ENCODE results near the gene MYO1D. TPM values are rescaled to one million over a fixed set of nuclear protein-coding genes. Genes with fewer than 3 reads are reported as not detected.

The MYO1D gene
- total and polyA plus RNA-seq, 8 donors, result 16.7 to 43.0 (median 29.4) TPM

DNA sequence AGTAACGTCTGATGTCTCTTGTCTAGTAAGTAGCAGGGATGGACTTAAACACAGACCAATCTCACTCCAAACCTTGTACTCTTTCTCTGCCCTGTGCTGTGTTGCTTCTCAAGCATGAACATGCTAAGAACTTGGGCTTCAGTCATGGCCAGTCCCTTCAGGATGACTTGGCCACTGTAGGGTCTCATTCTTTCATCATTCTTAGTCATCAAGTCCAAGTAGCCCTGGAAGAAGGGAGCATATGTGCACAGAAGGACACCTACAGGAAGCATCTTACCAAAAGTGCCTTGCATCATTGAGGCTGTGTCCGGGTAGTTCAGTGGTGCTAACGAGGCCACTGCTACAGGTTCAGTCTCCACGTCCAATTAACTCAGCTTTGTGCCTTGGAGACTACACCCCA is 309.4 kb downstream of the MYO1D start:
- Histone ChIP-seq H3K4me3 (no peak overlapping the region), H3K27me3 (no peaks in the 10 kb centered on the region), H3K36me3 (no peaks in the 10 kb centered on the region), H3K9me3 (no peaks in the 10 kb centered on the region), H3K27ac (no peak overlapping the region), H3K4me1 (no peaks in the 10 kb centered on the region)
- no peak for DNase-seq
- intact Hi-C loops (cut with DNase I), result no loop called here
- no peak for ATAC-seq
- whole genome bisulfite sequencing, 2 donors, result 95 to 97% methylated on average over 4 of the region's 4 CpGs
- TF ChIP-seq, protein P1, sequence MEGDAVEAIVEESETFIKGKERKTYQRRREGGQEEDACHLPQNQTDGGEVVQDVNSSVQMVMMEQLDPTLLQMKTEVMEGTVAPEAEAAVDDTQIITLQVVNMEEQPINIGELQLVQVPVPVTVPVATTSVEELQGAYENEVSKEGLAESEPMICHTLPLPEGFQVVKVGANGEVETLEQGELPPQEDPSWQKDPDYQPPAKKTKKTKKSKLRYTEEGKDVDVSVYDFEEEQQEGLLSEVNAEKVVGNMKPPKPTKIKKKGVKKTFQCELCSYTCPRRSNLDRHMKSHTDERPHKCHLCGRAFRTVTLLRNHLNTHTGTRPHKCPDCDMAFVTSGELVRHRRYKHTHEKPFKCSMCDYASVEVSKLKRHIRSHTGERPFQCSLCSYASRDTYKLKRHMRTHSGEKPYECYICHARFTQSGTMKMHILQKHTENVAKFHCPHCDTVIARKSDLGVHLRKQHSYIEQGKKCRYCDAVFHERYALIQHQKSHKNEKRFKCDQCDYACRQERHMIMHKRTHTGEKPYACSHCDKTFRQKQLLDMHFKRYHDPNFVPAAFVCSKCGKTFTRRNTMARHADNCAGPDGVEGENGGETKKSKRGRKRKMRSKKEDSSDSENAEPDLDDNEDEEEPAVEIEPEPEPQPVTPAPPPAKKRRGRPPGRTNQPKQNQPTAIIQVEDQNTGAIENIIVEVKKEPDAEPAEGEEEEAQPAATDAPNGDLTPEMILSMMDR (IDR thresholded peaks at IDR 0.05), result no peak
- FAIRE-seq, result no peak

DNA sequence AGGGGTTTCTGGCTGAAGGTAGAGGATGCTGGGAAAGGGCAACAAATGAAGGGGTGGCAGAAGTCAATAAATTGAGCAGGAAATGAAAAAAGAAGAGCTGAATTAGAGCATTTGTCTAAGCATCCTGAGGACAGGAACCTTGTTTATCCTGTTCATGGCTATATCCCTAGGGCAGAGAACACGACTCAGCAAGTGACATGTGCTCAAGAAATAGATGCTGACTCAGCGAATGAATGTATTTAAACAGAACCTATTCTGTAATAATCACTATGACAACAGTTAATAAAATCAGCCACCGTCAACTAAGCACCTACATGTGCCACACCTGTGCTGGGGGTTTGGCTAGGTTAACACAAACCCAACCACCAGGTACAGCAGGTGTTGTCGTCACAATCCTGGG is 309.8 kb downstream of the MYO1D start:
- H3K36me3 ChIP-seq, result no peaks in the 10 kb centered on the region
- H3K4me1 ChIP-seq, result no peaks in the 10 kb centered on the region
- H3K27ac ChIP-seq, result no peak overlapping the region
- no peaks in the 10 kb centered on the region for H3K27me3 ChIP-seq
- intact Hi-C loops (cut with DNase I), result no loop called here
- TF ChIP-seq, protein P1 (IDR thresholded peaks at IDR 0.05), result no peak
- FAIRE-seq (no peak), DNase-seq (no peak), ATAC-seq (no peak)
- WGBS, 2 donors, result 84 to 94% methylated on average over 4 of the region's 4 CpGs
- H3K4me3 ChIP-seq, result no peak overlapping the region
- no peaks in the 10 kb centered on the region for H3K9me3 ChIP-seq

DNA sequence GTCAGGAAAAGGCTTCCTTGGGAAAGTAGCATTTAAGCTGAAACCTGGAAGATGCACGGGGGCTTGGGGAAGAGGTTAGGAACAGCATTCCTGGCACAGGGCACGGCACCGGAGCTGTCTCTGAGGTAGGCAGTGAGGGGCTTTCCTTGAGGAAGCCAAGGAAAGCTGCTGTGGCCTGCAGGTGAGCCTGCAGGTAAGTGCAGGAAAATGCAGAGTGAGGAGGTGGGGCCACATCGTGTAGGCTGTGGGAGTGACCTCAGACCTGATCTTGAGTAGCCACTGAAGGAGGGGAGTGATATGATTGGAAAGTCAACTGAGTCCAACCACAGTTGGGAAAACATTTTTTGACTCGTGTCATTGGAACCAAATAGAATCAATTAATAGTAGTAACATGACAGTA is 310.6 kb downstream of the MYO1D start:
- 85% methylated on average over 5 of the region's 5 CpGs for WGBS, 2 donors
- no peak for FAIRE-seq
- intact Hi-C loops (cut with DNase I), result no loop called here

DNA sequence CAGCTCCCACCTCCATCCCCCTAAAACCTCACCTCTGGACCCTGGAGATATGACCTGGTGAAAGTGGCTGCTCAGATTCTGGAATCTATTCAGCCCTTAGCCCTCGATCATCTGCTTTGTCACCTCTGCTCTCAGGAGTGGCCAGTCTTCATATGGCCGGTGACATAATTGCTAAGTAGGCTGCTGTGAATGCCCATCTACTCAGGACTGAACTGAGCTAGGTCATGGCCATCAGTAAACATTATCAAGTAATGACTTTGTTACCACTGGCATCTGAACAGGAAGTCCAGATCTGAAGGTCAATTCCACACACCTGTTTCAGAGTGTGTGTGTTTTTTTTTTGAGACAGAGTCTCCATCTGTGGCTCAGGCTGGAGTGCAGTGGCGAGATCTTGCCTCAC is 311.5 kb downstream of the MYO1D start:
- Histone ChIP-seq H3K4me3 (no peak overlapping the region), H3K27ac (no peak overlapping the region), H3K36me3 (no peaks in the 10 kb centered on the region), H3K4me1 (no peaks in the 10 kb centered on the region), H3K27me3 (no peaks in the 10 kb centered on the region), H3K9me3 (no peaks in the 10 kb centered on the region)
- no peak for FAIRE-seq
- WGBS, 2 donors, result 83 to 85% methylated on average over 3 of the region's 3 CpGs
- intact Hi-C loops (cut with DNase I), result no loop called here
- no peak for ATAC-seq
- TF ChIP-seq, protein P1 (IDR thresholded peaks at IDR 0.05), result no peak
- no peak for DNase-seq

More for the DNA sequence above, 310.6 kb downstream of the MYO1D start:
- Histone ChIP-seq H3K27me3 (no peaks in the 10 kb centered on the region), H3K4me3 (no peak overlapping the region), H3K36me3 (no peaks in the 10 kb centered on the region), H3K27ac (no peak overlapping the region), H3K9me3 (no peaks in the 10 kb centered on the region), H3K4me1 (no peaks in the 10 kb centered on the region)
- no peak for ATAC-seq
- no peak for DNase-seq
- TF ChIP-seq, protein P1 (IDR thresholded peaks at IDR 0.05), result no peak

DNA sequence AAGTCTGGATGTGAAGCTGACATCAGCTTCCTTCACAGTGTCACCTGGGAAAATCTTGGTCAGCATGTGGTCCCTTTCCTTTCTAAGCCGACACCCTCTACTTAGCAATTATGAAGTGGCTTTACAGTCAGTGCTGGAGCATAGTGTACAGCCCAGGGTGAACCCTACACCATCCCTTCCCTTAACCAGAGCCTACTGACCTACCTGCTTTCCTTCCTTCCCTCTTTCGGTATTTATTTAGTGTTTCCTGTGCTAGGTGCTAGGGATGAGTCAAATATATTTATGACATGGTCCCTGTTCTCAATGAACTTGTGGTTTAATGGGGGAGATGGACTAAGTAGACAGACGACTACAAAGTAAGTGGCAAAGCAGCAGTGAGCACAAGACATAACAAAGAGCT is 312.6 kb downstream of the MYO1D start:
- WGBS, 2 donors, result 84 to 89% methylated on average over 3 of the region's 3 CpGs
- Histone ChIP-seq H3K4me1 (no peaks in the 10 kb centered on the region), H3K27ac (no peak overlapping the region), H3K36me3 (no peaks in the 10 kb centered on the region), H3K4me3 (no peak overlapping the region), H3K9me3 (no peaks in the 10 kb centered on the region), H3K27me3 (no peaks in the 10 kb centered on the region)
- DNase-seq (no peak), FAIRE-seq (no peak), ATAC-seq (no peak)
- intact Hi-C loops (cut with DNase I), result no loop called here
- TF ChIP-seq, protein P1 (IDR thresholded peaks at IDR 0.05), result no peak

All from pancreas (tissue), 10 donors.